NCI-H510A (cell line): ENCODE data around the gene RIC8A.

Experiments
- DNase-seq: peaks from one replicate; lab custom pipeline; 2025; lab: John Stamatoyannopoulos, UW

RIC8A gene

GRCh38 chr11:204587-205109 lies 2.9 kb upstream of the RIC8A start:
- DNase-seq: no peak

GRCh38 chr11:205221-206001 lies 2.1 kb upstream of the RIC8A start:
- DNase-seq: no peak

- no peak for DNase-seq
Measured at GRCh38 chr11:206002-206384, 1.5 kb upstream of the RIC8A start.

GRCh38 chr11:206526-207207 lies 841 bp upstream of the RIC8A start:
- no peak for DNase-seq

- DNase-seq: no peak
Measured at GRCh38 chr11:207863-208180, 314 bp downstream of the RIC8A start.

- no peak for DNase-seq
Measured at GRCh38 chr11:208181-208916, 841 bp downstream of the RIC8A start.

- DNase-seq: no peak
Measured at GRCh38 chr11:208917-209260, 1.4 kb downstream of the RIC8A start.

GRCh38 chr11:209275-210121 lies 2.0 kb downstream of the RIC8A start:
- no peak for DNase-seq

- DNase-seq: no peak
Measured at GRCh38 chr11:210122-210802, 2.8 kb downstream of the RIC8A start.

GRCh38 chr11:210803-211180 lies 3.3 kb downstream of the RIC8A start:
- no peak for DNase-seq

GRCh38 chr11:211295-211694 lies 3.8 kb downstream of the RIC8A start:
- DNase-seq: no peak

GRCh38 chr11:211741-212140 lies 4.2 kb downstream of the RIC8A start:
- DNase-seq: no peak

GRCh38 chr11:212150-213100 lies 4.9 kb downstream of the RIC8A start:
- DNase-seq: no peak

- DNase-seq: no peak
Measured at GRCh38 chr11:213111-213510, 5.6 kb downstream of the RIC8A start.

GRCh38 chr11:214083-214482 lies 6.6 kb downstream of the RIC8A start:
- no peak for DNase-seq

GRCh38 chr11:215581-216037 lies 8.1 kb downstream of the RIC8A start:
- DNase-seq: no peak

GRCh38 chr11:216081-216974 lies 8.8 kb downstream of the RIC8A start:
- no peak for DNase-seq

- DNase-seq: no peak
Measured at GRCh38 chr11:217704-218103, 10.2 kb downstream of the RIC8A start.
